NCI-H82 (cell line): ENCODE results near the gene MERTK.

Experiments used
- DNase-seq: peaks from one replicate; lab custom pipeline; 2025; lab: John Stamatoyannopoulos, UW

Gene MERTK

GRCh38 chr2:111945444-111946293 is 47.3 kb downstream of the MERTK start:
- DNase-seq, result no peak

- peak; percentile 85 for DNase-seq
These were observed 48.1 kb downstream of the MERTK start for GRCh38 chr2:111946294-111947114.

- DNase-seq, result no peak
These were observed 48.8 kb downstream of the MERTK start for GRCh38 chr2:111947219-111947618.

GRCh38 chr2:111948832-111949231 is 50.4 kb downstream of the MERTK start:
- DNase-seq, result no peak

GRCh38 chr2:111950236-111950635 is 51.8 kb downstream of the MERTK start:
- DNase-seq, result no peak

GRCh38 chr2:111951486-111951885 is 53.1 kb downstream of the MERTK start:
- no peak for DNase-seq

- no peak for DNase-seq
These were observed 54.6 kb downstream of the MERTK start for GRCh38 chr2:111952871-111953452.

GRCh38 chr2:111954602-111955332 is 56.4 kb downstream of the MERTK start:
- DNase-seq, result no peak

GRCh38 chr2:111957872-111958354 is 59.5 kb downstream of the MERTK start:
- no peak for DNase-seq

- no peak for DNase-seq
These were observed 60.5 kb downstream of the MERTK start for GRCh38 chr2:111958901-111959300.

GRCh38 chr2:111961663-111962062 is 63.3 kb downstream of the MERTK start:
- DNase-seq, result no peak

GRCh38 chr2:111963086-111963485 is 64.7 kb downstream of the MERTK start:
- peak; percentile 57 for DNase-seq

GRCh38 chr2:111963508-111963907 is 65.1 kb downstream of the MERTK start:
- peak; percentile 52 for DNase-seq

- no peak for DNase-seq
These were observed 66.7 kb downstream of the MERTK start for GRCh38 chr2:111965062-111965461.

- no peak for DNase-seq
These were observed 67.8 kb downstream of the MERTK start for GRCh38 chr2:111966241-111966640.

- peak; percentile 63 for DNase-seq
These were observed 68.6 kb downstream of the MERTK start for GRCh38 chr2:111967018-111967417.

- DNase-seq, result no peak
These were observed 72.0 kb downstream of the MERTK start for GRCh38 chr2:111970453-111970852.

- no peak for DNase-seq
These were observed 74.7 kb downstream of the MERTK start for GRCh38 chr2:111972955-111973565.

GRCh38 chr2:111973701-111974100 is 75.3 kb downstream of the MERTK start:
- DNase-seq, result no peak

GRCh38 chr2:111975053-111975552 is 76.7 kb downstream of the MERTK start:
- DNase-seq, result no peak

- no peak for DNase-seq
These were observed 77.4 kb downstream of the MERTK start for GRCh38 chr2:111975819-111976218.
